ENCODE data around the gene EFNB2. TPM values are rescaled to one million over a fixed set of nuclear protein-coding genes. Genes with fewer than 3 reads are reported as not detected.

Gene EFNB2
- total RNA-seq, 1 experiment from 2014 or later = 16.4 TPM

DNA sequence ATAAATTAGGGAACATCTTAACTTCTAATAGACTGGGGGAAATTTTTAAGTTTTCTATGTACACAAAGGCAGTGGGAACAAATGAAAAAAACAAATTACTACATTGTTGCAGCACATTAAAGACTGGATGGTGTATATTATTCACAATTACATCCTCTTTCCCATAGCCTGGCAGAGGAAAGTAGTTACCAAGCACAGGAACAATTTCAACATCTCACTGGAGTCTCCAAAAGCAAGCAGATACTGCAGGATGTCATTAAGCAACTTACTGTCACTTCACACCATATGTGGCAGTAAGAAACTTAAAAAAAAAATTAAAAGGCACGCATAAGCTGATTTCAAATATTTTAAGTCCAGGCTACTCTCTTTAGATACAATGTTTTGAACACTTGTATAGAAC, 6.4 kb upstream of the EFNB2 start:
- no peak overlapping the region for H3K4me3 ChIP-seq (ENCODE audit: low read length)
- no peaks in the 10 kb centered on the region; the same call in 1 of the 2 replicates for H3K9me2 ChIP-seq (replicated peaks; ENCODE audit: low read length)
- H3F3A ChIP-seq (ENCODE audit: low read length, unreplicated experiment) = no peaks in the 10 kb centered on the region
- no peak overlapping the region for H2AFZ ChIP-seq (ENCODE audit: low read length)
- intact Hi-C loops (cut with micrococcal nuclease) = no loop called here
- CTCF ChIA-PET = no interaction called here
- no peaks in the 10 kb centered on the region for H3K27me3 ChIP-seq (ENCODE audit: low read length)
- TF ChIP-seq EZH2phosphoT487 (IDR thresholded peaks at IDR 0.05; ENCODE audit: borderline replicate concordance, low read length) = no peak
- TF ChIP-seq, protein P1, sequence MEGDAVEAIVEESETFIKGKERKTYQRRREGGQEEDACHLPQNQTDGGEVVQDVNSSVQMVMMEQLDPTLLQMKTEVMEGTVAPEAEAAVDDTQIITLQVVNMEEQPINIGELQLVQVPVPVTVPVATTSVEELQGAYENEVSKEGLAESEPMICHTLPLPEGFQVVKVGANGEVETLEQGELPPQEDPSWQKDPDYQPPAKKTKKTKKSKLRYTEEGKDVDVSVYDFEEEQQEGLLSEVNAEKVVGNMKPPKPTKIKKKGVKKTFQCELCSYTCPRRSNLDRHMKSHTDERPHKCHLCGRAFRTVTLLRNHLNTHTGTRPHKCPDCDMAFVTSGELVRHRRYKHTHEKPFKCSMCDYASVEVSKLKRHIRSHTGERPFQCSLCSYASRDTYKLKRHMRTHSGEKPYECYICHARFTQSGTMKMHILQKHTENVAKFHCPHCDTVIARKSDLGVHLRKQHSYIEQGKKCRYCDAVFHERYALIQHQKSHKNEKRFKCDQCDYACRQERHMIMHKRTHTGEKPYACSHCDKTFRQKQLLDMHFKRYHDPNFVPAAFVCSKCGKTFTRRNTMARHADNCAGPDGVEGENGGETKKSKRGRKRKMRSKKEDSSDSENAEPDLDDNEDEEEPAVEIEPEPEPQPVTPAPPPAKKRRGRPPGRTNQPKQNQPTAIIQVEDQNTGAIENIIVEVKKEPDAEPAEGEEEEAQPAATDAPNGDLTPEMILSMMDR (conservative IDR thresholded peaks at IDR 0.05; ENCODE audit: low read depth, low read length) = no peak
- no peak for TF ChIP-seq EZH2 (IDR thresholded peaks at IDR 0.05; ENCODE audit: low read length, unreplicated experiment)
- no peak overlapping the region for H3K4me2 ChIP-seq (ENCODE audit: low read length)
- POLR2A ChIA-PET (ENCODE audit: unreplicated experiment) = no interaction called here
- peaks cover 34% of the 10 kb centered on the region; the same call in 1 of the 2 replicates for H3K36me3 ChIP-seq (ENCODE audit: low read depth, low read length)
- H3K4me1 ChIP-seq (ENCODE audit: insufficient read depth, low read length) = no peaks in the 10 kb centered on the region
- BruUV-seq (replicated peaks) = no TSS peak
- ATAC-seq (no peak), DNase-seq (no peak)
- no peak overlapping the region for H3K9ac ChIP-seq (ENCODE audit: low read length)
- H3K9me3 ChIP-seq (ENCODE audit: low read length) = no peaks in the 10 kb centered on the region
- peaks cover 7% of the 10 kb centered on the region; the same call in 1 of the 2 replicates for H4K20me1 ChIP-seq (ENCODE audit: low read length)
- H3K79me2 ChIP-seq (ENCODE audit: low read length) = peaks cover 26% of the 10 kb centered on the region
- H3K27ac ChIP-seq (ENCODE audit: low read length) = no peak overlapping the region

DNA sequence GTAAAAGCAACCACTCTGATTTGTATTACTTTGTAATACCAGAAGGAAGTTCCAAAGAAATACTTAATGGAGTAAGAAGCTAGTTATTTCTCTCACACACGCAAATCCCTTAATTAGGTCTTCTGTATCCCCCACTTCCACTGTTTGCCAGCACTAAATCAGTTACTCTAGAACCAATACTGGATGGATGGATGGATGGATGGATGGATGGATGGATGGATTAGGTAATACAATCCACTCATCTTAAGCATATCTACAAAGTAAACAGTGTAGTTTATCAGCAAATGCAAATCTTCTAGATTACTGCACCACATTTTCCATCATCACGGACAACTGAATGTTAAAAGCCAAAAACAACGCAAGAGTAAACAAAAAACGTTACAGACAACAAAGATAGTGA, 5.2 kb upstream of the EFNB2 start:
- ChIA-PET CTCF (no interaction called here), POLR2A (ENCODE audit: unreplicated experiment) (no interaction called here)
- ATAC-seq (no peak), DNase-seq (no peak)
- no TSS peak for BruUV-seq (replicated peaks)
- Histone ChIP-seq H3K9me2 (replicated peaks; ENCODE audit: low read length) (no peaks in the 10 kb centered on the region), H4K20me1 (ENCODE audit: low read length) (0 out of 2 replicates have a peak, but pooled peaks cover 6% of the 10 kb centered on the region), H3K4me2 (ENCODE audit: low read length) (no peak overlapping the region), H2AFZ (ENCODE audit: low read length) (no peak overlapping the region), H3K9me3 (ENCODE audit: low read length) (no peaks in the 10 kb centered on the region), H3K27me3 (ENCODE audit: low read length) (no peaks in the 10 kb centered on the region), H3F3A (ENCODE audit: low read length, unreplicated experiment) (no peaks in the 10 kb centered on the region), H3K36me3 (ENCODE audit: low read depth, low read length) (peaks cover 32% of the 10 kb centered on the region; the same call in 1 of the 2 replicates), H3K9ac (ENCODE audit: low read length) (no peak overlapping the region), H3K4me1 (ENCODE audit: insufficient read depth, low read length) (0 out of 2 replicates have a peak, but pooled peaks cover 3% of the 10 kb centered on the region), H3K27ac (ENCODE audit: low read length) (no peak overlapping the region), H3K4me3 (ENCODE audit: low read length) (no peak overlapping the region), H3K79me2 (ENCODE audit: low read length) (peaks cover 14% of the 10 kb centered on the region)
- TF ChIP-seq EZH2 (IDR thresholded peaks at IDR 0.05; ENCODE audit: low read length, unreplicated experiment) (no peak), EZH2phosphoT487 (IDR thresholded peaks at IDR 0.05; ENCODE audit: borderline replicate concordance, low read length) (no peak)
- TF ChIP-seq, protein P1 (conservative IDR thresholded peaks at IDR 0.05; ENCODE audit: low read depth, low read length) = no peak
- intact Hi-C loops (cut with micrococcal nuclease) = no loop called here

DNA sequence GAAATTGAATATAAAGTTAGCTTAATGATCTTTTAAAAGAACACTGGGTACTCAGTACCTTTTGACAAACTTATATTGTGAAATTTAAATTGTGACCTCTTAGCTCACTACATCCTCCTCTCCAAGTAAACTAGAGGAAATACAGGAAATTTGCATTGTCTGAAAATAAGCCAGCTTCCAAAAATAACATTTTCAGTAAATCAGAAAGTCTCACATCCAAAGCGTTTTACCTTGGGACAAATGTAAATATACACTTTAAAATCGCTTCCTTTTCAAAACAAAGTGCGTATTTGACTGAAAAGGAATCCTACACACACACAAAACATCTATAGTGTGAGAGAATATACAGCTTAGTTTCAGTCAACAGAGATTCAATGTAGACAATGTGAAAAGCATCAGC, 2.1 kb upstream of the EFNB2 start:
- Histone ChIP-seq H3K4me2 (ENCODE audit: low read length) (no peak overlapping the region), H2AFZ (ENCODE audit: low read length) (no peak overlapping the region), H3K36me3 (ENCODE audit: low read depth, low read length) (peaks cover 13% of the 10 kb centered on the region; the same call in 1 of the 2 replicates), H3K9me2 (replicated peaks; ENCODE audit: low read length) (no peaks in the 10 kb centered on the region), H3K27me3 (ENCODE audit: low read length) (no peaks in the 10 kb centered on the region), H3K79me2 (ENCODE audit: low read length) (peaks cover 23% of the 10 kb centered on the region), H3K27ac (ENCODE audit: low read length) (no peak overlapping the region), H3K9ac (ENCODE audit: low read length) (no peak overlapping the region), H4K20me1 (ENCODE audit: low read length) (peaks cover 10% of the 10 kb centered on the region; the same call in 1 of the 2 replicates), H3F3A (ENCODE audit: low read length, unreplicated experiment) (no peaks in the 10 kb centered on the region), H3K9me3 (ENCODE audit: low read length) (no peaks in the 10 kb centered on the region), H3K4me3 (ENCODE audit: low read length) (no peak overlapping the region), H3K4me1 (ENCODE audit: insufficient read depth, low read length) (0 out of 2 replicates have a peak, but pooled peaks cover 3% of the 10 kb centered on the region)
- DNase-seq = no peak
- TF ChIP-seq EZH2phosphoT487 (IDR thresholded peaks at IDR 0.05; ENCODE audit: borderline replicate concordance, low read length) (no peak), EZH2 (IDR thresholded peaks at IDR 0.05; ENCODE audit: low read length, unreplicated experiment) (no peak)
- TF ChIP-seq, protein P1 (conservative IDR thresholded peaks at IDR 0.05; ENCODE audit: low read depth, low read length) = no peak
- POLR2A ChIA-PET (ENCODE audit: unreplicated experiment) = no interaction called here
- intact Hi-C loops (cut with micrococcal nuclease) = loop anchor here (5.0 to 10.0 kb wide), 3 partner anchors 380 to 1310 kb away; no protein-coding TSS in a partner anchor
- CTCF ChIA-PET = interaction anchor here (0.6 kb wide), 2 partner anchors 1142 to 1764 kb away, joined by 3 to 5 read pairs; no protein-coding TSS in a partner anchor
- no peak for ATAC-seq
- no TSS peak for BruUV-seq (replicated peaks)
